ENCODE data around the gene AVL9.
"Not testable (repeated sequence)": the region's sequence is repeated elsewhere in the genome, so short reads cannot be mapped to it uniquely, and the experiment has no call there.

Gene AVL9

GRCh38 chr7:32588657-32589056 is 93.4 kb downstream of the AVL9 start:
- DNase-seq (ENCODE audit: low spot score): peak; percentile 81

DNA sequence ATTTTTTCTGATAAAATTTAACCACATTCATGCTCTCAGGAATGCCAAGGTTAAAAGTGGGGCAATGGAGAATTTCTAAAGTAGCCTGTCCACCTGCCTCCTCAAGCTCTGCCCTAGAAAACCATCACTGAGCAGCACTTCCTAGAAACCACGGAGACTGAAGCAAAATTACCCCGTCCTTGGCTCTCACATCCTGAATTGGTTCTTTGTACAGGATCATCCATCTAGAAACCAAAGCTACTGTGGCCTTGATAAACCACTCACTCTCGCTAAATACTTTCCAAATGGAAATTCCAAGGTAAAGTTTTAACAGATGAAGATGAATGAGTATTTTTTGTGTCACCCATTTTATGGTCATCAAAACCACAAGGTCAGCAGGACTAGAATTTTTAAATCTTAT is 96.6 kb downstream of the AVL9 start:
- DNase-seq (ENCODE audit: low spot score): no peak

DNA sequence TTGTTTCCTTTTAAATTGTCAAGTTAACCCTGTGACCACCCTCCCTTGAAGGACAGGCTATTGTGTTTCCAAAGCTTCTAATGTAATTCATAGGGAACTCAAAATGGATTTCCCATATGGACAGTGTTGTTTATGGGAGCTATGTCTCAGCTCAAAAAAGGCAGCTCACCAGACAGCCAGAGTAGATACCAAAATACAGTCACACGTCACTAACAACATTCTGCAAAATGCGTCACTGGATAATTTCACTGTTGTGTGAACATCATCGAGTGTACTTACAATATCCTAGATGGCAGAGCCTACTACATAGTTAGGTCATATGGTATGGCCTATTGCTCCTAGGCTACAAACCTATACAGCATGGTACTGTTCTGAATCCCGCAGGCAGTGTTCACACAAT is 97.4 kb downstream of the AVL9 start:
- no peak for DNase-seq (ENCODE audit: low spot score)

- no peak for DNase-seq (ENCODE audit: low spot score)
These were observed 99.7 kb downstream of the AVL9 start for GRCh38 chr7:32594965-32595490.

GRCh38 chr7:32601196-32601595 is 105.9 kb downstream of the AVL9 start:
- DNase-seq (ENCODE audit: low spot score): not testable (repeated sequence)

- no peak for DNase-seq (ENCODE audit: low spot score)
These were observed 107.2 kb downstream of the AVL9 start for GRCh38 chr7:32602470-32602869.

DNA sequence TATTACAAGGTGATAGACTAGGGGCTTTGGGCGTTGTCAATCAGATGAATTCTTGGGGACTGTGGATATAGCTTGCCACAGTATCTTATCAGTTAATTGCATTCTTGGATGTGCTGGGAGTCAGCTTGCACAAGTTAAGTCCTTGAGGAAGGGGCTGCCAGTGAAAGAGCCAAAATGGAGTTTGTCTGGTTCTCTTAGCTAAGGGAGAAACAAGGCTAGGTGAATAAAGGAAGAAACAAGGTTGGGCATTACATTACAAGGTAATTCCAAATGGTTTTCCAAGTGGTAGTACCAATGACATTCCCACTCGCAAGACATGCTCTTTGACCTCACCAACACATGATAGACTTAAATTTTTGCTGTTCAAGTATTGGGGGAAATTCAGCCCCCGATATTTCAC is 108.2 kb downstream of the AVL9 start:
- not testable (repeated sequence) for DNase-seq (ENCODE audit: low spot score)

DNA sequence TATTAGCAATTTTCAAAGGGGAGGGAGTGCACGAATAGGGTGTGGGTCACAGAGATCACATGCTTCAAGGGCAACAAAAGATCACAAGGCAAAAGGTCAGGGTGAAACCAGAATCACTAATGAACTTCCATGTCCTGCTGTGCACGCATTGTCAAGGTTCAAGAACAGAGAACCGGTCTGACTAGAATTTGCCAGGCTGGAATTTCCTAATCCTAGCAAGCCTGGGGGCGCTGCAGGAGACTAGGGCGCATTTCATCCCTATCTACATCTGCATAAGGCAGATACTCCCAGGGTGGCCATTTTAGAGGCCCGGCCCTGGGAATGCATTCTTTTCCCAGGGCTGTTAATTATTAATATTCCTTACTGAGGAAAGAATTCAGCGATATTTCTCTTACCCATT is 108.8 kb downstream of the AVL9 start:
- DNase-seq (ENCODE audit: low spot score): not testable (repeated sequence)

DNA sequence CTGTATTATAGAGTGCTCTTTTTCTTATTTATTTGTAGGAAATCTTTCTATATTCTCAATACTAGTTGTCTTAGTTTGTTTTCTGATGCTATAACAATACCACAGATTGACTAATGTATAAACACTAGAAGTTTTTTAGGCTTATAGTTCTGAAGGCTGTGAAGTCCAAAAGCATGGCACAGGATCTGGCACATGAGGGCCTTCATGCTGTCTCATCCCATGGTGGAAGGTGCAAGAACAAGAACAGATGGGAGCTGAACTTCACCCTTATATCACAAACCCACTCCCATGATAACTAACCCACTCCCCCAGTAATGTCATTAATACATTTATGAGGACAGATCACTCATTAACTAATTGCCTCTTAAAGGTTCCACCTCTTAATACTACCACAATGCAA is 109.7 kb downstream of the AVL9 start:
- DNase-seq (ENCODE audit: low spot score): no peak

DNA sequence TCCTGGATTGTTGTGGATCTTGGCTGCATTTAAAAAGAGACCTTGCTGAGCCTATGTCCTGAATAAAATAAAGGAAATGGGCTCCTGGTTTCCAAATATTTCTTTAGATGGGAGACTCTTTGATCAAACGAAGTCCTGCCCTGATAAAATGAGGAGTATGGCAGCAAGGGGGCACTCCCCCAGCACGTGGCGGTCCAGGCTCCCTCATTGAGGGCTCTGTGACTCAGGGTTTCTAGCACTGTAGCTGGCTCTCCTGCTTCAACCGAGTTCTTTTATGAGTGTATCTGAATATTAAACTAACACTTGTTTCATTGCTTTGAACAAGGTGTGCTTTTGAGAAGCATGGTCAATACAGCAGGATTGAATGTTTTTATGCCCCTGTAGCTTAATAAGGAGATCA is 114.2 kb downstream of the AVL9 start:
- no peak for DNase-seq (ENCODE audit: low spot score)

GRCh38 chr7:32611201-32612099 is 116.2 kb downstream of the AVL9 start:
- peak; percentile 85 for DNase-seq (ENCODE audit: low spot score)

GRCh38 chr7:32616625-32617024 is 121.3 kb downstream of the AVL9 start:
- no peak for DNase-seq (ENCODE audit: low spot score)

- no peak for DNase-seq (ENCODE audit: low spot score)
These were observed 123.2 kb downstream of the AVL9 start for GRCh38 chr7:32618470-32618869.

DNA sequence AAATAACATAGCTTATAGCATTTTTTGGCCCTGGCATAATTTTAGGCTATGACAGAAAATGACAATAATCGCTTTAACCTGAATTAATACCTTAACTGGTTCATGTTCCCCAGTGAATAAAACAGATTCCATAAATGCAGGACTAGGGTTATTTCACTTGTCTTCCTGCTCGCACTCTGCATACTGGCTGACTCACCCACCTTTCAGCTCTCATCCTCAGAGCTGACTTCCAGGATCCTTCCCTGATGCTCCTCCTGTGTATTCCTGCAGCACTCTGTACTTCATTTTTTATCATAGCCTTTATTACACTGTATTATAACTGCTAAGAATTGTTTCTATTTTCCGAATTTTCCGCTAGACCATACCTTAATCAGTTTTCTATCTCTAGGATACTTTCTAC is 123.7 kb downstream of the AVL9 start:
- no peak for DNase-seq (ENCODE audit: low spot score)

DNA sequence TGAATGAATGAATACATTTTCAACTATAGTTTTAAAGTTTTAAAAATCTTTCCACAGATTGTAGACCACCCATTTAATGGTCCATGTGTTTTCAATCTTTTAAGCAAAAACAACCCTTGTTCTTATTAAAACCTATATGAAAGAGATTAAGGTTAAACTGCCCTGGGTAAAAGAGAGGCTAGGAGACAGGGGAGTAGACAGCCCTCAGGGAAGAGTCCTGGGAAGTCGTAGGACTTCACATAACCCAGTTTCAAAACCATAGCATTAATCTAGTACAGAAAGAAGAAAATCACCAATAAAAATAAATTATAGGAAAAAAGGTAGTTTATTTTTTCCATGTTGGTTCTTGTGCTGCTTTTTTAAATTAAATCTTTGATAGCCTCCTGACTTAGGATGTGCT is 124.1 kb downstream of the AVL9 start:
- not testable (repeated sequence) for DNase-seq (ENCODE audit: low spot score)

DNA sequence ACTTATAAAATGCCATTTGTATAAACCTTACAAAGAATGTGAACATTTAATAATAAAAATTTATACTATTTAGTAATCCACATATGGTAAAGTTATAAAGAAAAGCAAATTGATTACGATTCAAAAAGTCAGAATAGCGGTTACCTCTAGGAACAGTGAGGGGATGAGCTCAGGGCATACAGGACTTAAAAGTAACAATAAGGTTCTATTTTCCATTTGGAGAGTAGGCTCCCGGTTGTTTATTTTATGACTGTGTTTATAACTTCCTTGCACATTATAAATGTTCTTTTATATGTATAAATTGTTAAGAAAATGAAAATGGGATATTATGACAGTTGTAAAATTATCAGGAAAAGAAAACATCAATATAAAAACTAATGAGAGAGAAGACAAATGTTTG is 135.7 kb downstream of the AVL9 start:
- no peak for DNase-seq (ENCODE audit: low spot score)

DNA sequence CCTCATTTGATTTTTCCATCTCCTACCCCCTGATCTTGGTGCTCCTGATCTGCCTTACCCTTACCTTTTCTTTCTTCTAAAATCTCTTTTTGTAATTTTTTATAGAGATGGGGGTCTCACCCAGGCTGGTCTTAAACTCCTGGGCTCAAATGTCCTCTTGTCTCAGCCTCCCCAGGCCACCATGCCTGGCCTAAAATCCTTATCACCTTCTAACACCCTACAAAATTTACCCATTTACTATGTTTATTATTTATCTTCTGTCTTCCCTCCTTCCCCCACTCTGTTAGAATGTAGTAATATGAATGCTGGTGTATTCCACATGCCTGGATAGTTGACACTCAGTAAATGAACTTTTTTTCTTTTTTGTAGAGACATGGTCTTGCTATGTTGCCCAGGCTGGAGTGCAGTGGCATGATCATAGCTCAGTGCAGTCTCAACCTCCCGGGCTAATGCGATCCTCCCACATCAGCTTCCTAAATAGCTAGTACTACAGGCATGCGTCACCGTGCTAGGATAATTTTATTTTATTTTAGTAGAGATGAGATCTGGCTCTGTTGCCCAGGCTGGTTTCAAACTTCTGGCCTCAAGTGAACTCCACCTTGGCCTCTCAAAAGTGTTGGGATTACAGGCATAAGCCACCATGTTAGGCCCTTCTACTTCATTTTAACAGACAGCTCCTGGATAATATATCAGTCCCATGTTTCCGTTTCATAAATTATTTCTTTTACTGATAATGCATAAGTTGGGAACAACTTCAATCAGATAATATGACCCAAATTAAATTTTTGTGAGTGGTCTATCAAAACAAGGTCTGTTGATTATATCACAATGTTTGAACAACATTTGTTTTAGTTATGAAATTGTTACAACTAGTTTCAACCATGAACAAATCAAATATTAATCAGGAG is 136.6 kb downstream of the AVL9 start:
- not testable (repeated sequence) for DNase-seq (ENCODE audit: low spot score)

GRCh38 chr7:32633446-32633845 is 138.2 kb downstream of the AVL9 start:
- not testable (repeated sequence) for DNase-seq (ENCODE audit: low spot score)

- not testable (repeated sequence) for DNase-seq (ENCODE audit: low spot score)
These were observed 139.6 kb downstream of the AVL9 start for GRCh38 chr7:32634798-32635393.

- not testable (repeated sequence) for DNase-seq (ENCODE audit: low spot score)
These were observed 141.6 kb downstream of the AVL9 start for GRCh38 chr7:32636725-32637462.

GRCh38 chr7:32637611-32638010 is 142.3 kb downstream of the AVL9 start:
- DNase-seq (ENCODE audit: low spot score): not testable (repeated sequence)
